ENCODE results near the gene E2F8. TPM values are rescaled to one million over a fixed set of nuclear protein-coding genes. Genes with fewer than 3 reads are reported as not detected.

The E2F8 gene, protein sequence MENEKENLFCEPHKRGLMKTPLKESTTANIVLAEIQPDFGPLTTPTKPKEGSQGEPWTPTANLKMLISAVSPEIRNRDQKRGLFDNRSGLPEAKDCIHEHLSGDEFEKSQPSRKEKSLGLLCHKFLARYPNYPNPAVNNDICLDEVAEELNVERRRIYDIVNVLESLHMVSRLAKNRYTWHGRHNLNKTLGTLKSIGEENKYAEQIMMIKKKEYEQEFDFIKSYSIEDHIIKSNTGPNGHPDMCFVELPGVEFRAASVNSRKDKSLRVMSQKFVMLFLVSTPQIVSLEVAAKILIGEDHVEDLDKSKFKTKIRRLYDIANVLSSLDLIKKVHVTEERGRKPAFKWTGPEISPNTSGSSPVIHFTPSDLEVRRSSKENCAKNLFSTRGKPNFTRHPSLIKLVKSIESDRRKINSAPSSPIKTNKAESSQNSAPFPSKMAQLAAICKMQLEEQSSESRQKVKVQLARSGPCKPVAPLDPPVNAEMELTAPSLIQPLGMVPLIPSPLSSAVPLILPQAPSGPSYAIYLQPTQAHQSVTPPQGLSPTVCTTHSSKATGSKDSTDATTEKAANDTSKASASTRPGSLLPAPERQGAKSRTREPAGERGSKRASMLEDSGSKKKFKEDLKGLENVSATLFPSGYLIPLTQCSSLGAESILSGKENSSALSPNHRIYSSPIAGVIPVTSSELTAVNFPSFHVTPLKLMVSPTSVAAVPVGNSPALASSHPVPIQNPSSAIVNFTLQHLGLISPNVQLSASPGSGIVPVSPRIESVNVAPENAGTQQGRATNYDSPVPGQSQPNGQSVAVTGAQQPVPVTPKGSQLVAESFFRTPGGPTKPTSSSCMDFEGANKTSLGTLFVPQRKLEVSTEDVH
- 4.5 and 6.0 TPM in 2 replicates for total RNA-seq

GRCh38 chr11:19240420-19241259, at the start of gene E2F8:
Gene E2F8, minus strand, starts transcription at chr11:19240945. Its CDS starts 824 bp downstream, at chr11:19240121.

GRCh38 chr11:19201737-19202605, 38.8 kb downstream of the E2F8 start, which contains the start of gene CSRP3:
Gene CSRP3, minus strand, starts transcription at chr11:19201983. Its CDS starts 9,535 bp downstream, at chr11:19192448.

Other genes with a start within 250 kb of the E2F8 start
- gene MRGPRX2, start 180.2 kb downstream of the E2F8 start, total RNA-seq, result not detected in 2 replicates
- gene ZDHHC13, start 123.8 kb downstream of the E2F8 start, total RNA-seq, result 47.6 and 49.6 TPM in 2 replicates
- not detected in 2 replicates for gene CSRP3, start 39.0 kb downstream of the E2F8 start, total RNA-seq

All from mammary microvascular endothelial cell (primary cell).